Epithelial cell of proximal tubule (primary cell): ENCODE measurements around the gene HECTD2. TPM values are rescaled to one million over a fixed set of nuclear protein-coding genes. Genes with fewer than 3 reads are reported as not detected.
A peak's percentile ranks its signal among the peaks of the same experiment; 100 is the strongest.

Source experiments
- DNase-seq: peaks from one replicate; pipeline ENCODE4 v3.0.0-alpha.2; 2011; ENCODE audit warnings: low read depth
- H3K4me3 ChIP-seq: 2 replicates; pipeline ENCODE4 v1.5.1; 2011; ENCODE audit warnings: low read depth, mild to moderate bottlenecking, low read length
- total RNA-seq: library from RNA; depleted of rRNA; stranded (reverse); fragments of >200 nt; gene quantifications from 2 replicates; pipeline ENCODE4 v1.2.3, GENCODE V29; 2015
- TF ChIP-seq, protein P1 (sequence below): conservative IDR thresholded peaks from 2 replicates; pipeline ENCODE4 v1.5.1; 2012; ENCODE audit warnings: low read depth, mild to moderate bottlenecking, low read length

The HECTD2 gene
- total RNA-seq, 1 donor from 2014 or later: 3.7 TPM

DNA sequence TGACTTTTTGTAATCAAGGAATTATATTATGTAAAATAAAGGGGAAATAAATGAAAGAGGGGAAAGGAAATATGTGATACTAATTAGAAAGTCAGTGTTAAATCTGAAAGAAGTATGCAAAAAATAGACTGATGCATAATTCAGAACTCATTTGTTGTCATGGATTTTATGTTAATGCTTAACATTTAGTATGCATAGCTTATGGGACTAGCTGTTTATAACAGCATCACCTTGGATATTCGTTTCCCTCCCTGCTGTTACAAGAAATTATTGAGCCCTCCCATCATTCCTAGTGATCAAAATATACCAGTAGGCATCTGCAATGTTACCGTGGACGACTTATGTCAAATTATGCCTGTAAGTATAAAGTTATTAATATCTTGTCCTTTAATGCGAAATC, 85.9 kb downstream of the HECTD2 start:
- DNase-seq: no peak
- no peak overlapping the region for H3K4me3 ChIP-seq
- TF ChIP-seq, protein P1, sequence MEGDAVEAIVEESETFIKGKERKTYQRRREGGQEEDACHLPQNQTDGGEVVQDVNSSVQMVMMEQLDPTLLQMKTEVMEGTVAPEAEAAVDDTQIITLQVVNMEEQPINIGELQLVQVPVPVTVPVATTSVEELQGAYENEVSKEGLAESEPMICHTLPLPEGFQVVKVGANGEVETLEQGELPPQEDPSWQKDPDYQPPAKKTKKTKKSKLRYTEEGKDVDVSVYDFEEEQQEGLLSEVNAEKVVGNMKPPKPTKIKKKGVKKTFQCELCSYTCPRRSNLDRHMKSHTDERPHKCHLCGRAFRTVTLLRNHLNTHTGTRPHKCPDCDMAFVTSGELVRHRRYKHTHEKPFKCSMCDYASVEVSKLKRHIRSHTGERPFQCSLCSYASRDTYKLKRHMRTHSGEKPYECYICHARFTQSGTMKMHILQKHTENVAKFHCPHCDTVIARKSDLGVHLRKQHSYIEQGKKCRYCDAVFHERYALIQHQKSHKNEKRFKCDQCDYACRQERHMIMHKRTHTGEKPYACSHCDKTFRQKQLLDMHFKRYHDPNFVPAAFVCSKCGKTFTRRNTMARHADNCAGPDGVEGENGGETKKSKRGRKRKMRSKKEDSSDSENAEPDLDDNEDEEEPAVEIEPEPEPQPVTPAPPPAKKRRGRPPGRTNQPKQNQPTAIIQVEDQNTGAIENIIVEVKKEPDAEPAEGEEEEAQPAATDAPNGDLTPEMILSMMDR: no peak

DNA sequence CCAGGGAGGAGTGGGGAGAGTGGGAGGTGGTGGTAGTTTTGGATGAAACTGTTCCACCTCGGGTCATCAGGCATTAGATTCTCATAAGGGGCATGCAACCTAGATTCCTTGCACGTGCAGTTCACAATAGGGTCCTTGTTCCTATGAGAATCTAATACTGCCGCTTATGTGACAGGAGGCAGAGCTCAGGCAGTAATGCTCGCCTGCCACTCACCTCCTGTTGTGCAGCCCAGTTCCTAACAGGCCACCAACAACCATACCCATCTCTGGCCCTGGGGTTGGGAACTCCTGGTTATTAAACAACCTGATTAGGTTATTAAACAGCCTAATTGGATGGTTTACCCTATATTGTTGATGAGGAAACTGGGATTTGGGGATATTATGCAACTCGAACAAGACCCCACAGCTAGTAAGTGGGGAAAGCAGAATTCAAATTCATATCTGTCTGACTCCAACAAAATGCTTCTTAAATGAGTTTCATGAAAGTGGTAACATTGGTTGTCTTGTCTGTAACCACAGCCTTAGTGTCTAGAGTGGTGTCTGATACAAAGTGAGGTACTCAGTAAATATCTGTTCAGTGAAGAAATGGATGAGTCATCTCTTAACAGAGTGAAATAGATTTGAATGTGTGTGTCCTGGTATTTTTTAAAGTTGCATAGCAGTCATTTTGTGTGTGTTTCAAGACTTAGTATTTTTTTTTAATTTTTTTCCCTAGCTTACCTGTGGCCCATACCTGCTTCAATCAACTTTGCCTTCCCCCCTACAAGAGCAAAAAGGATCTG, 101.6 kb downstream of the HECTD2 start:
- TF ChIP-seq, protein P1: no peak
- peak; percentile 40 for DNase-seq
- no peak overlapping the region for H3K4me3 ChIP-seq

DNA sequence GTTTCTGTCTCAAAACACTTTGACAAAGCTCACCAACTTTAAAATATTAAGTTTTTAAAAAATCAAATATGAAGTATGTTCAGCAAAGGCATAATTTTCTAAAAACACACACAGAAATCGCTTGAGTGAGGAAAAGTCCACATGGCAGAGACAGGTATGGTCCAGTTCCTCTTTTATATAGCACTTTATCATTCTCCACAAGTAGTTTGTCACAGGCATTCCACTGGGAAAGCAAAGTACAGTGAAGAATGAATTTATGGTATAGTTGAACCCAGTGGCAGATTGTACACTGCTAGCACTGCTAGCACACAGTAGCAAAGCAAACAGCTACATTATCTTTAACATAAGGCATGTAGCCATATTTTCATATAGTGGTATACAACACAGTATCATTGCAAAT, 102.3 kb downstream of the HECTD2 start:
- TF ChIP-seq, protein P1: no peak
- no peak overlapping the region for H3K4me3 ChIP-seq
- DNase-seq: no peak

DNA sequence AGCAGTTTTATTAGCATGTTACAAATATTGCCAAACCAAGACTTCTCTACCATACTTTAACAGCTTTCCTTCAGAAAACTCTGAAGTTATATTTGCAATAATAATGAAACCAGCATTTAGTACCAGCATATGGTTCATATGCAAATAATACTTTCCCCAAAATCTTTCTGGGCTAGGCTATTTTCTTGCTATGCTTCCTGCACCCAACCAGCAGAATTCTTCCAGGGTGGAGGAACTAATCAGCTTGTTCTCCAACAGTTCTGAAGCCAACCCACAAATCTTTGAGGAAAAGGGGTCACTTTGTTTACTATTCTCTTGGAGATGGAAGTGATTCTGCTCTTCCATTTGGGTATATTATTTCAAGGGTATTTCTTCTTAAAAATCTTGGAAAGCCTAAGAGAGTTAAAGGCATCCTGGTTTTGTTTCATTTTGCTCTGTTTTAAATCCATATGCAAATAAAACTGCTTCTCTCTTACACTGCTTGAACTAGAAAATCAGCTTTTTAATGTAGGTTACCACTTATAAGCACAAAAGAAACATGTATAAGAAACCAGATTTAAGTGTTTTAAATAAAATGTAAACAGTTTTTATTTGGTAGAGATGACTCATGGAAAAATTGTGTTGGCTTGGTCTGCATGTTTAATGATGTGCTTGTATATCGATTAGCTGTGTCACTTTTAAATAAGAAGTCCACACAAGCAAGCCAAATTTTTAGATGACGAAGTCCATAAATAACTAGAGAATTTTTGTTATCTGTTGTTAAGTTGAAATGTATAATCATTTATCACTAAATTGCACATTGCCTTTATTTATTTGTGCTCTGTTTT, 103.7 kb downstream of the HECTD2 start:
- H3K4me3 ChIP-seq: no peak overlapping the region
- TF ChIP-seq, protein P1: no peak
- DNase-seq: no peak

DNA sequence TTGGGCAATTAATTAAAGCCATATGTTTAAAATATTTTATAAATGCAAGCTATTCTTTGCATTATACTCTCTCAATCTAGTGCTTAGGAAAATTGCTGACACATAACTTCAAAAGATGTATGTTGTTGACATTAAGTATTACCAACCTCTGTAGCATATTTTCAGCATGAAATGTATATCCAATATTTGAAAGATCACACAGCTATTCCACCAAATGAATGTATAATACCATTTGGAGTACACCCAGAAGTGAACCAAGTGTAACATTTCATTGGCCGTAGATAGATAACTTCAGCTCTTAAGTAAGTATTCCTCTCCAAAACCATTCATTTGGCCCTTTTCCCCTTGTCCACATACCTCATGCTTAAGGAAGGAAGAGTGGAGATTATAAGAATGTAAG, 104.6 kb downstream of the HECTD2 start:
- TF ChIP-seq, protein P1: no peak

DNA sequence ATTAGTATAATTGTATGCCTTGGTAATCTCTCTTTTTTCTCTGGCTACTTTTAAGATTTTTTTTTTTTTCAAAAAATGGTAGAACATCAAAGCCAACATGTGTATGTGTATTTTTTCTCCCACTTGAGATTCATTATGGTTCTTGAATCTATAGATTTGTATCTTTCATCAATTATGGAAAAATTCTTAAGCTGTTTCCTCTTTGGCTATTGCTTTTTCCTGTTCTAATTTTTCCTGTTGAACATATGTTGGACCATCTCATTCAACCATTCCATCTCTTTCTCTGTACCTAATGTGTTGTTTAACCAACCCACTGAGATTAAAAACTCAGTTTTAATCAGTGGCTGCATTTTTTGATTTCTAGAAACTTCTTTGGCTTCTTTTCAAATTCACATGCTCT, 107.2 kb downstream of the HECTD2 start:
- H3K4me3 ChIP-seq: no peak overlapping the region
- DNase-seq: no peak
- TF ChIP-seq, protein P1: no peak

More for the DNA sequence above, 104.6 kb downstream of the HECTD2 start:
- no peak overlapping the region for H3K4me3 ChIP-seq
- no peak for DNase-seq
